Stimulated activated CD4-positive, alpha-beta T cell treated with anti-CD3 and anti-CD28 coated beads, Interleukin-4, amount 100 ng/mL, for 1 hour (primary cell): Measurements from ENCODE around the gene ZCCHC18.

Experiments
- DNase-seq: peaks from one replicate; pipeline ENCODE4 v3.0.0-alpha.2; 2020

ZCCHC18 gene

GRCh38 chrX:104134583-104135261 is 22.4 kb downstream of the ZCCHC18 start:
- DNase-seq: no peak

DNA sequence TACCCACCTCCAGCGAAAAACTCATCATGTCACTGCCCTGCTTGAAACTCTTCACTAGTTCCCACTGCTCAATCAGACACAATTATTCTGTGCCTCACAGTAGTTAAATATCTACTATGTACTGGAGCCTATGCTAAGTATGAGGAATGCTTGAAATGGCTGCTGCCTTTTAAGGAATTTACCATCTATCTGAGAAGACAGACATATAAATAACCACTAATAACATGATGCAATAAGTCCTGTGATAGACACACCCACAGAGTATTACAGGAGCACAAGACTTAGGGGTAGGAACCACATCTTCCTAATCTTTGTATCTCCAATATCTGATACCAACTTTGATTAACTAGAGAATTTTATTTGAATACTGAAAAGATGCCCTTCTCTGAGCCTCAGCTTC is 23.4 kb downstream of the ZCCHC18 start:
- no peak for DNase-seq

GRCh38 chrX:104136241-104137019 is 24.1 kb downstream of the ZCCHC18 start:
- DNase-seq: peak; percentile 22

DNA sequence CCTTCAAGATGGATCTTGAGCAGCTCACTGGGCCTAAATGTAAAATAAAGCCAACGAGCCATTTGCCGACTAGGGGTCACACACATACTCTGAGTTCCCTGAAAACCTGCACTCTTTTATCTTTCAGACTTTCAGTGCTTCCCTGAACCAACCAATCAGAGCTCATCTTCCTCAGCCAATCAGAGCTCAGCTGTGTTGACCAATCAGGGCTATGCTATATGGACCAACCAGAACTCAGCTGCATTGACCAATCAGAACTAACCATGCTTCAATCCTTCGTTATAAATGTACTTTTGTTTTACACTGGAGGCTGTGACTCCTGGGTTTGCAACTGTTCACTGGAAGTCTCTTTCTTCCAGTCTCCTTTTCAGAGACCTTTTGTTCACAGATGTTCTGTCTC is 25.2 kb downstream of the ZCCHC18 start:
- no peak for DNase-seq

DNA sequence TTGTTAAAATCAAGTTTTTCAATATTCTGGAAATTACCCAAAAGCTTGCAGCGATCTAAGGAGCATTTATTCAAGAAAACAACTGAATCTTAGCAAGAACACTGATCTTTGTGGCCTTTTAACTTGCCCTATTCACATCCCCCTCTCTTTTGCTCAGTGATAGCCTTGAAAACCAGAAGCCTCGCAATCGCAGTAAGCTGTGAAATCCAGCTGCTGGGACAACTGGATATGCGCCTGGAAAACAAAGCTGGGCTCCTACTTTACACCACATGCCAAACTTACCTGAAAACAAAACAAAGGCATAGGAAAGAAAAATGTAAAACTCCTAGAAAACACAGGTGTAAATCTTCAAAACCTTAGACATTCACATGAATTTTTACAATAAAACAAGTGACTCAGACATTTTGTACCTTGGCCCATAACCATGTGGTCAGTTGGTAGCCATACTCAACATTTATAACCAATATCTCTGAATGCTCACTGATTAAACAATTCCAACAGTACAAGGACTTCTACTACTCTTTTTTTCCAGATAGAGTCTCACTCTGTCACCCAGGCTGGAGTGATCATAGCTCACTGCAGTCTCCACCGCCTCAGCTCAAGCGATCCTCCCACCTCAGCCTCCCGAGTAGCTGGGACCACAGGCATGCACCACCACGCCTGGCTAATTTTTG is 28.9 kb downstream of the ZCCHC18 start:
- DNase-seq: no peak

DNA sequence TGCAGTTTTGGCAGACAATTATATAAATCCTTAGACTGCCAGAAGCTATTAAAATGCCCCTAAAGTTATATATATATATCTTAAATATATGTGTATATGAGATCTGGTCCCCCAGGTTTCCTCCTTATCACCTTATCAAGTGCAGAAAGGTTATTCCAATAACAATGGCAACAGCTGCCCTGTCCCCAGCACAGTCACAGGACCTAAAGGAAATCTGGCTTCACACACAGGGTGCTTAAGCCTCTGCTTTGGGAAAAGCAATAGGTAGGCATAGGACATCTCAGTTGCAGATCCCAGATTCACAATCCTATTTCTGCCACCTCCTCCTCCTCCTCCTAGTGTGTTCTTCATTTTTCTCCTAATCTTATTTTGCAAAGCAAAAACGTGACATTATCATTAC is 38.7 kb downstream of the ZCCHC18 start:
- DNase-seq: no peak

GRCh38 chrX:104156630-104157529 is 44.6 kb downstream of the ZCCHC18 start, which contains the start of gene SLC25A53:
Gene SLC25A53 (minus strand): TSS chrX:104157009. CDS start chrX:104105257, 51,752 bp downstream.
- peak; percentile 71 for DNase-seq
